ENCODE measurements around the gene MEG3. TPM values are rescaled to one million over a fixed set of nuclear protein-coding genes. Genes with fewer than 3 reads are reported as not detected.

MEG3 gene
- polyA plus RNA-seq, 1 donor from 2014 or later: not detected

DNA sequence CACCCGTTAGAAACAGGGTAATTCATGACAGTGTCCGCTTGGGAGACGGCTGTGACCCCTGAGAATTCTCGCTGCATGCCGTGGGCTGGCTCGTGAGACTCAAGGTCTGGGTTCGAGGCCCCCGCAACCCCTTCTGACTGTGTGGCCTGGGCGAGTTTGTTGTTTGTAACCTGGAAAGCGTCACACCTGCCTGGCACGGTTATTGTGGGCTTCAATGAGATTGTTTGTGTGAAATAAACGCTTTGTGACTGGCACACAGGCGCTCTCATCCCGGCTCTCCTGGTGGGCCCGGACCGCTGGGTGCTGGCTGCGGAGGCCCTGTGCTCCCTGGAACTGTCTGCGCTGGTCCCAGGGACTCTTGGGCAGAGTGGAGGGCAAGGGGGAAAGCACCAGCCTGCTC is 33.9 kb downstream of the MEG3 start:
- Histone ChIP-seq H3K9me3 (ENCODE audit: low read length) (no peaks in the 10 kb centered on the region), H3K79me2 (replicated peaks; ENCODE audit: insufficient read depth, low read length) (no peaks in the 10 kb centered on the region), H3F3A (ENCODE audit: insufficient read depth, low read length, poor library complexity, severe bottlenecking) (peaks cover 3% of the 10 kb centered on the region), H3K36me3 (ENCODE audit: insufficient read depth, low read length) (no peaks in the 10 kb centered on the region), H3K9me2 (ENCODE audit: insufficient read depth, low read length) (no peaks in the 10 kb centered on the region), H3K4me3 (ENCODE audit: low read length) (no peak overlapping the region), H3K4me2 (ENCODE audit: low read length) (no peak overlapping the region), H2AFZ (ENCODE audit: low read depth, low read length) (no peak overlapping the region), H3K9ac (ENCODE audit: low read length) (no peak overlapping the region), H4K20me1 (ENCODE audit: insufficient read depth) (no peaks in the 10 kb centered on the region), H3K27me3 (ENCODE audit: insufficient read depth, low read depth, low read length) (no peaks in the 10 kb centered on the region), H3K27ac (ENCODE audit: low read length) (no peak overlapping the region)
- TF ChIP-seq REST (IDR thresholded peaks at IDR 0.05; ENCODE audit: borderline replicate concordance): no peak
- no peak for TF ChIP-seq POLR2AphosphoS5 (IDR thresholded peaks at IDR 0.05)
- TF ChIP-seq TAF1 (IDR thresholded peaks at IDR 0.05; ENCODE audit: low read depth): no peak
- TF ChIP-seq, protein P1, sequence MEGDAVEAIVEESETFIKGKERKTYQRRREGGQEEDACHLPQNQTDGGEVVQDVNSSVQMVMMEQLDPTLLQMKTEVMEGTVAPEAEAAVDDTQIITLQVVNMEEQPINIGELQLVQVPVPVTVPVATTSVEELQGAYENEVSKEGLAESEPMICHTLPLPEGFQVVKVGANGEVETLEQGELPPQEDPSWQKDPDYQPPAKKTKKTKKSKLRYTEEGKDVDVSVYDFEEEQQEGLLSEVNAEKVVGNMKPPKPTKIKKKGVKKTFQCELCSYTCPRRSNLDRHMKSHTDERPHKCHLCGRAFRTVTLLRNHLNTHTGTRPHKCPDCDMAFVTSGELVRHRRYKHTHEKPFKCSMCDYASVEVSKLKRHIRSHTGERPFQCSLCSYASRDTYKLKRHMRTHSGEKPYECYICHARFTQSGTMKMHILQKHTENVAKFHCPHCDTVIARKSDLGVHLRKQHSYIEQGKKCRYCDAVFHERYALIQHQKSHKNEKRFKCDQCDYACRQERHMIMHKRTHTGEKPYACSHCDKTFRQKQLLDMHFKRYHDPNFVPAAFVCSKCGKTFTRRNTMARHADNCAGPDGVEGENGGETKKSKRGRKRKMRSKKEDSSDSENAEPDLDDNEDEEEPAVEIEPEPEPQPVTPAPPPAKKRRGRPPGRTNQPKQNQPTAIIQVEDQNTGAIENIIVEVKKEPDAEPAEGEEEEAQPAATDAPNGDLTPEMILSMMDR (IDR thresholded peaks at IDR 0.05; ENCODE audit: poor library complexity, severe bottlenecking): no peak
- TF ChIP-seq MXI1 (conservative IDR thresholded peaks at IDR 0.05; ENCODE audit: poor library complexity, severe bottlenecking): no peak
- no peak for TF ChIP-seq EZH2 (IDR thresholded peaks at IDR 0.05; ENCODE audit: borderline replicate concordance, insufficient read depth, low read length, poor library complexity, severe bottlenecking)
- TF ChIP-seq RAD21 (conservative IDR thresholded peaks at IDR 0.05): no peak
- TF ChIP-seq SMC3 (conservative IDR thresholded peaks at IDR 0.05; ENCODE audit: poor library complexity): no peak
- TF ChIP-seq EP300 (conservative IDR thresholded peaks at IDR 0.05; ENCODE audit: poor library complexity, severe bottlenecking): no peak

DNA sequence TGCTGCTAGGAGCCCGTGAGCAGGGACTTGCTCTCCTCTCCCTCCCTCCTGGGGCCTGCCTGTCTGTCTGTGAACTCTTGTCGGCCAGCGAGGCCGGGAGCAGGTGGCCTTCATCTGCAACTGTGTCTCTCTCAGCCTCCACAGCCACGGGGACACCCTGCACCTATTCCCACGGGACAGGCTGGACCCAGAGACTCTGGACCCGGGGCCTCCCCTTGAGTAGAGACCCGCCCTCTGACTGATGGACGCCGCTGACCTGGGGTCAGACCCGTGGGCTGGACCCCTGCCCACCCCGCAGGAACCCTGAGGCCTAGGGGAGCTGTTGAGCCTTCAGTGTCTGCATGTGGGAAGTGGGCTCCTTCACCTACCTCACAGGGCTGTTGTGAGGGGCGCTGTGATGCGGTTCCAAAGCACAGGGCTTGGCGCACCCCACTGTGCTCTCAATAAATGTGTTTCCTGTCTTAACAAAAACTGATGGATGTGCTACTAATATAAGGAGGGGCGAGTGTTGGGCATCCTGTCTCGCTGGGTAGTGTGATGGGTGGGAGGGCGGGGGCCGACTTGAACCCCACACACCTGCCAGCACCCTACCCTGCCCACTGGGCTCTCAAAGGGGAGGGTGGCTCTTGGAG is 34.8 kb downstream of the MEG3 start:
- Histone ChIP-seq H2AFZ (ENCODE audit: low read depth, low read length) (no peak overlapping the region), H3K79me2 (replicated peaks; ENCODE audit: insufficient read depth, low read length) (no peaks in the 10 kb centered on the region), H3K36me3 (ENCODE audit: insufficient read depth, low read length) (no peaks in the 10 kb centered on the region), H3K9ac (ENCODE audit: low read length) (no peak overlapping the region), H3K9me3 (ENCODE audit: low read length) (no peaks in the 10 kb centered on the region), H4K20me1 (ENCODE audit: insufficient read depth) (no peaks in the 10 kb centered on the region), H3F3A (ENCODE audit: insufficient read depth, low read length, poor library complexity, severe bottlenecking) (peaks cover 3% of the 10 kb centered on the region), H3K9me2 (ENCODE audit: insufficient read depth, low read length) (no peaks in the 10 kb centered on the region), H3K27ac (ENCODE audit: low read length) (no peak overlapping the region), H3K4me3 (ENCODE audit: low read length) (no peak overlapping the region), H3K27me3 (ENCODE audit: insufficient read depth, low read depth, low read length) (no peaks in the 10 kb centered on the region), H3K4me2 (ENCODE audit: low read length) (no peak overlapping the region)
- TF ChIP-seq POLR2AphosphoS5 (IDR thresholded peaks at IDR 0.05): no peak
- no peak for TF ChIP-seq MXI1 (conservative IDR thresholded peaks at IDR 0.05; ENCODE audit: poor library complexity, severe bottlenecking)
- no peak for TF ChIP-seq SMC3 (conservative IDR thresholded peaks at IDR 0.05; ENCODE audit: poor library complexity)
- TF ChIP-seq EP300 (conservative IDR thresholded peaks at IDR 0.05; ENCODE audit: poor library complexity, severe bottlenecking): no peak
- TF ChIP-seq RAD21 (conservative IDR thresholded peaks at IDR 0.05): no peak
- TF ChIP-seq EZH2 (IDR thresholded peaks at IDR 0.05; ENCODE audit: borderline replicate concordance, insufficient read depth, low read length, poor library complexity, severe bottlenecking): no peak
- TF ChIP-seq REST (IDR thresholded peaks at IDR 0.05; ENCODE audit: borderline replicate concordance): no peak
- TF ChIP-seq, protein P1 (IDR thresholded peaks at IDR 0.05; ENCODE audit: poor library complexity, severe bottlenecking): no peak
- no peak for TF ChIP-seq TAF1 (IDR thresholded peaks at IDR 0.05; ENCODE audit: low read depth)

Measured in neural cell (in vitro differentiated cells).